Fibroblast of pulmonary artery (primary cell): ENCODE results near the gene KRT81.

Source experiments
- DNase-seq: peaks from one replicate; pipeline ENCODE4 v3.0.0-alpha.2; 2010; ENCODE audit warnings: low read depth
- H3K4me3 ChIP-seq: replicated peaks from 2 replicates; pipeline ENCODE4 v1.5.1; 2011; ENCODE audit warnings: low read depth, mild to moderate bottlenecking, control low read depth, low read length, moderate library complexity
- CTCF ChIP-seq: IDR thresholded peaks from 2 replicates; pipeline ENCODE4 v1.5.1; 2011; ENCODE audit warnings: mild to moderate bottlenecking, control low read depth, low read length, inconsistent platforms; ENCODE audit errors: missing control alignments

Gene KRT81

GRCh38 chr12:52323416-52324152 lies 32.2 kb upstream of the KRT81 start:
- no peak for TF ChIP-seq CTCF
- DNase-seq, result no peak
- H3K4me3 ChIP-seq, result no peak overlapping the region

DNA sequence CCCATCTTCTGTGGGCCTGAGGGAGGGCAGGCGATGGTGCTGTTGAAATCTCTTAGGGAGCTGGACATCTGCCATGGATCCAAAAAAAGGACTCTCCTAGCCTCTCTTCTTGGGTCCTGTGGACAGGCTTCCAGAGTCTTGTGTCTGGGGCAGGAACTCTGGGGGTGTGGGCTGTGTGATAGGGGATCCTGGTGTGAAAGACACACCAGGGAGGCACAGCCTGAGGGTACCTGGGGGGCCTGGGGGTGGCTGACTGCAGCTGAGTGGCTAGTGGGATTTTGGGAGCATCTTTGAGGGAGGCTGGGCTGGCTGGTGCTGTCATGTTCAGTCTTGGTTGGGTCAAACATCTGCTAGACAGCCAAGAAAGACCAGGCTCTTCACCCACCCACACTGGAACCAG lies 31.7 kb upstream of the KRT81 start:
- H3K4me3 ChIP-seq, result no peak overlapping the region
- no peak for DNase-seq
- TF ChIP-seq CTCF, result no peak

- TF ChIP-seq CTCF, result no peak
- DNase-seq, result no peak
- no peak overlapping the region for H3K4me3 ChIP-seq
Observed at GRCh38 chr12:52322069-52322468, 30.7 kb upstream of the KRT81 start.

DNA sequence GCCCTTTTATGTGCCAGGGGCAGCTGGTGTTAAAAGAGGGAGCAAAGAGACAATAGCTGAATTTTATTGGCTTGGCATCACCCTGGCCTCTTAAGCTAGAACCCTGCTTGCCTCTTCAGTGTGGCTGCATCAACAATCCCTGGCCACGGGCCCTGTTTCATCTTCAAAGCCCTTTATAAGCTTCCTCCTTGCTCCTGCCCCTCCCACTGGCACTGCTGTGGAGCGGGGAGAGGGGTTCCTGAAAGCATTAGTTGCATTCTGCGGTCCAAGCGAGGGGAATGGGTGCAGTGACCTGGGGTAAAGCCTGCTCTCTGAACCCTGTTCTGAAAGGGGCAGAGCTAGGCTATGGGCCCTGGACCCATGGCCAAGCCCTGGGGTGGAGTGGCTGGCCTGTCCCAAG lies 30.1 kb upstream of the KRT81 start:
- no peak for DNase-seq
- TF ChIP-seq CTCF, result no peak
- no peak overlapping the region for H3K4me3 ChIP-seq

DNA sequence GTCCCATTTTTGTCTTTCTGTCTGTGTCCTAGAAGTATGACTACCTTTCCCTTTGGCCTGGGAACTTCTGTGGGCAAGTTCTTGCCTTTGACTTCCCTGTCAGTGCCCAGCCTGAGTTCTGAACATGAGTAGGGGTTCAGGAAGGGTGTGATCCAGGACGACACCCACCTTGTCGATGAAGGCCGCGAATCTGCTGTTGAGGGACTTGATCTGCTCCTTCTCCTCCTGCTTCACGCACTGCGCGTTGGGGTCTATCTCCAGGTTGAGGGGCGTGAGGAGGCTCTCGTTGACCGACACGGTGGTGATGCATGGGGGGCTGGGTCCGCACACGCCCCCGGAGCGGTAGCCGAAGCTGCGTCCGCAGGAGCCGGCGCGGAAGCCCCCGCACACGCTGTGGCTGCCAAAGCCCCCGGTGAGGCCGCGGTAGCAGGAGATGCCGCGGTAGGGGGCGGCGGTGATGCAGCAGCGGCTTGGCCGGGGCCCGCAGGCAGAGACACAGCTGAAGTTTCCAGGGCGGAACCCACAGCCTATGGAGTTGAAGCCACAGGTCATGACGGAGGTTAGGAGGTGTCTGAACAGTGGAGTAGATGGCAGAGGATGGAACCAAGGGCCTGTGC lies 29.6 kb upstream of the KRT81 start, which contains the start of gene KRT83:
KRT83 (minus strand) TSS at position 615 of the 617 bp plus-strand sequence; CDS start at position 552, 63 bp downstream.
- no peak for TF ChIP-seq CTCF
- no peak for DNase-seq
- H3K4me3 ChIP-seq, result no peak within 1 kb of the TSS

DNA sequence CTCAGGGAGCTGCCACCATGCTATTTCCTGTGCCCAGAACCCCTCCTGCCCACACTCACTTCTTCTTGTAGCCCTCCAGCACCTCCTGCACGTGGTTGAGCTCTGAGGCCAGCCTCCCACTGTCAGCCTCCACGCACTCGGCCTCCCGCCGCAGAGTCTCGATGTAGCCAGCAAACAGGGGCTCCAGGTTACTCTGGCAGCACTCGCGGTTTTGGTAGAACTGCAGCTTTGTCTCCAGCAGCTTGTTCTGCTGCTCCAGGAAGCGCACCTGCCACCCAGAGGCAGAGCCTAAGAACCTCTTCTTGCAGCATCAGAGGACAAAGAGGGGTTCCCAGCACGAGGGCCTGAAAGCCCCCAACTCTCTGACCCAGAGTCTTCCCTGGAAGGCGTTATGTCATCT lies 27.8 kb upstream of the KRT81 start:
- DNase-seq, result no peak
- TF ChIP-seq CTCF, result no peak
- H3K4me3 ChIP-seq, result no peak overlapping the region
